Embryonic facial prominence (tissue), 1 donor: Measurements from ENCODE around the gene DOK5.
A peak's percentile ranks its signal among the peaks of the same experiment; 100 is the strongest.
"Not testable (repeated sequence)": the region's sequence is repeated elsewhere in the genome, so short reads cannot be mapped to it uniquely, and the experiment has no call there.

Source experiments
- DNase-seq: peaks from one replicate; pipeline ENCODE4 v3.0.0-alpha.2; 2016; ENCODE audit errors: extremely low spot score

The DOK5 gene

GRCh38 chr20:54470697-54471096, 4.7 kb upstream of the DOK5 start:
- DNase-seq: no peak

- no peak for DNase-seq
These were observed 2.8 kb upstream of the DOK5 start for GRCh38 chr20:54472607-54473006.

GRCh38 chr20:54473340-54473739, 2.1 kb upstream of the DOK5 start:
- DNase-seq: no peak

GRCh38 chr20:54474046-54474445, 1.3 kb upstream of the DOK5 start:
- DNase-seq: no peak

GRCh38 chr20:54474866-54475265, 527 bp upstream of the DOK5 start:
- DNase-seq: no peak

- no peak for DNase-seq
These were observed 996 bp downstream of the DOK5 start for GRCh38 chr20:54476169-54477009.

- DNase-seq: no peak
These were observed 2.0 kb downstream of the DOK5 start for GRCh38 chr20:54477191-54477955.

GRCh38 chr20:54479138-54479906, 3.9 kb downstream of the DOK5 start:
- no peak for DNase-seq

GRCh38 chr20:54479937-54480336, 4.5 kb downstream of the DOK5 start:
- DNase-seq: not testable (repeated sequence)

- no peak for DNase-seq
These were observed 6.0 kb downstream of the DOK5 start for GRCh38 chr20:54481442-54481841.

GRCh38 chr20:54485631-54486030, 10.2 kb downstream of the DOK5 start:
- no peak for DNase-seq

- DNase-seq: no peak
These were observed 11.2 kb downstream of the DOK5 start for GRCh38 chr20:54486585-54486984.

GRCh38 chr20:54488442-54488841, 13.0 kb downstream of the DOK5 start:
- DNase-seq: no peak

- DNase-seq: no peak
These were observed 16.1 kb downstream of the DOK5 start for GRCh38 chr20:54491506-54491905.

GRCh38 chr20:54494303-54495006, 19.1 kb downstream of the DOK5 start:
- no peak for DNase-seq

GRCh38 chr20:54497931-54498718, 22.7 kb downstream of the DOK5 start:
- no peak for DNase-seq

- no peak for DNase-seq
These were observed 23.7 kb downstream of the DOK5 start for GRCh38 chr20:54499111-54499510.

GRCh38 chr20:54502179-54502578, 26.8 kb downstream of the DOK5 start:
- DNase-seq: no peak

- DNase-seq: no peak
These were observed 31.2 kb downstream of the DOK5 start for GRCh38 chr20:54506643-54507042.

GRCh38 chr20:54510541-54511129, 35.2 kb downstream of the DOK5 start:
- peak; percentile 56 for DNase-seq
